H9 (cell line): ENCODE measurements around the gene CAMKV. TPM values are rescaled to one million over a fixed set of nuclear protein-coding genes. Genes with fewer than 3 reads are reported as not detected.

Source experiments
- DNase-seq: peaks from one replicate; pipeline ENCODE4 v3.0.0-alpha.2; 2017
- H2AFZ ChIP-seq: one replicate; pipeline ENCODE4 v1.6.1; 2013; ENCODE audit warnings: mild to moderate bottlenecking, low read length, control low read depth, moderate library complexity
- H2AK5ac ChIP-seq: 2 replicates; pipeline ENCODE4 v1.6.1; 2013; ENCODE audit warnings: low read length, control low read depth, mixed read lengths; ENCODE audit not compliant: insufficient read length
- H2BK120ac ChIP-seq: one replicate; pipeline ENCODE4 v1.6.1; 2013; ENCODE audit warnings: low read depth, mild to moderate bottlenecking, low read length, control low read depth, inconsistent platforms; ENCODE audit not compliant: poor library complexity, severe bottlenecking
- H2BK12ac ChIP-seq: 2 replicates; pipeline ENCODE4 v1.6.1; 2013; ENCODE audit warnings: low read length, control low read depth, mixed read lengths, low read depth; ENCODE audit not compliant: insufficient read length
- H2BK15ac ChIP-seq: 2 replicates; pipeline ENCODE4 v1.6.1; 2013; ENCODE audit warnings: low read depth, low read length, control low read depth
- H2BK20ac ChIP-seq: one replicate; pipeline ENCODE4 v1.6.1; 2013; ENCODE audit warnings: low read depth, mild to moderate bottlenecking, low read length, control low read depth, inconsistent platforms; ENCODE audit not compliant: poor library complexity, severe bottlenecking
- H2BK5ac ChIP-seq: 2 replicates; pipeline ENCODE4 v1.6.1; 2013; ENCODE audit warnings: low read length, control low read depth, mixed read lengths; ENCODE audit not compliant: insufficient read length
- H3K14ac ChIP-seq: 2 replicates; pipeline ENCODE4 v1.6.1; 2013; ENCODE audit warnings: low read length, control low read depth; ENCODE audit not compliant: insufficient read depth
- H3K18ac ChIP-seq: 2 replicates; pipeline ENCODE4 v1.6.1; 2013; ENCODE audit warnings: low read depth, mild to moderate bottlenecking, mixed read lengths, low read length, control low read depth; ENCODE audit not compliant: insufficient read length
- H3K23ac ChIP-seq: 2 replicates; pipeline ENCODE4 v1.6.1; 2013; ENCODE audit warnings: low read length, control low read depth, mixed read lengths, low read depth; ENCODE audit not compliant: insufficient read length
- H3K23me2 ChIP-seq: 2 replicates; pipeline ENCODE4 v1.6.1; 2013; ENCODE audit warnings: low read depth, mild to moderate bottlenecking, mixed read lengths, low read length, control low read depth; ENCODE audit not compliant: insufficient read length, poor library complexity, severe bottlenecking
- H3K27ac ChIP-seq: 2 replicates; pipeline ENCODE4 v1.5.1; 2013; ENCODE audit warnings: low read length, control low read depth, mixed read lengths, low read depth; ENCODE audit not compliant: insufficient read length
- H3K27me3 ChIP-seq: 2 replicates; pipeline ENCODE4 v1.6.1; 2013; ENCODE audit warnings: low read length, control low read depth, inconsistent platforms; ENCODE audit not compliant: insufficient read depth
- H3K4ac ChIP-seq: 2 replicates; pipeline ENCODE4 v1.6.1; 2013; ENCODE audit warnings: low read depth, mild to moderate bottlenecking, control low read depth, inconsistent platforms, low read length, moderate library complexity
- H3K4me1 ChIP-seq: 2 replicates; pipeline ENCODE4 v1.6.1; 2013; ENCODE audit warnings: low read length, control low read depth, inconsistent platforms; ENCODE audit not compliant: insufficient read depth
- H3K4me2 ChIP-seq: 2 replicates; pipeline ENCODE4 v1.6.1; 2013; ENCODE audit warnings: low read length, control low read depth, mixed read lengths; ENCODE audit not compliant: insufficient read length, insufficient read depth
- H3K56ac ChIP-seq: 2 replicates; pipeline ENCODE4 v1.6.1; 2013; ENCODE audit warnings: low read depth, mild to moderate bottlenecking, mixed read lengths, low read length, control low read depth; ENCODE audit not compliant: insufficient read length
- H3K79me1 ChIP-seq: 2 replicates; pipeline ENCODE4 v1.6.1; 2013; ENCODE audit warnings: low read depth, mild to moderate bottlenecking, moderate library complexity, low read length, control low read depth, inconsistent platforms; ENCODE audit not compliant: insufficient read depth, poor library complexity, severe bottlenecking
- H3K79me2 ChIP-seq: 2 replicates; pipeline ENCODE4 v1.6.1; 2013; ENCODE audit warnings: low read length, control low read depth, inconsistent platforms; ENCODE audit not compliant: insufficient read depth
- H3K9ac ChIP-seq: 2 replicates; pipeline ENCODE4 v1.6.1; 2013; ENCODE audit warnings: low read length, control low read depth, mixed read lengths; ENCODE audit not compliant: insufficient read length; ENCODE audit errors: extremely low read depth
- H3K9me3 ChIP-seq: one replicate; pipeline ENCODE4 v1.6.1; 2013; ENCODE audit warnings: low read depth, low read length, inconsistent platforms; ENCODE audit not compliant: control insufficient read depth
- H3T11ph ChIP-seq: one replicate; pipeline ENCODE4 v1.6.1; 2013; ENCODE audit warnings: mild to moderate bottlenecking, low read length, control low read depth, inconsistent platforms
- H4K20me1 ChIP-seq: one replicate; pipeline ENCODE4 v1.6.1; 2013; ENCODE audit not compliant: control insufficient read depth, insufficient read length, insufficient read depth
- H4K5ac ChIP-seq: 2 replicates; pipeline ENCODE4 v1.6.1; 2013; ENCODE audit warnings: low read depth, mild to moderate bottlenecking, mixed read lengths, low read length, control low read depth; ENCODE audit not compliant: insufficient read length
- H4K8ac ChIP-seq: replicated peaks from 2 replicates; pipeline ENCODE4 v1.6.1; 2013; ENCODE audit warnings: low read length, control low read depth, mixed read lengths, low read depth; ENCODE audit not compliant: insufficient read length
- H4K91ac ChIP-seq: 2 replicates; pipeline ENCODE4 v1.6.1; 2013; ENCODE audit warnings: low read depth, mild to moderate bottlenecking, moderate library complexity, mixed read lengths, low read length, control low read depth; ENCODE audit not compliant: insufficient read length
- H3K27ac Mint-ChIP-seq, 3 experiments: 2 replicates in 2 of 3; 3 replicates in 1 of 3; pipeline ENCODE4 v1.8.0; 2020 to 2021; ENCODE audit warnings: mixed read lengths in 3 of 3, mild to moderate bottlenecking in 1 of 3, moderate library complexity in 1 of 3
- H3K27me3 Mint-ChIP-seq: 2 replicates; pipeline ENCODE4 v1.8.0; 2021; ENCODE audit warnings: low read depth, mild to moderate bottlenecking, moderate library complexity, mixed read lengths
- H3K36me3 Mint-ChIP-seq, 3 experiments: 2 replicates in 2 of 3; 3 replicates in 1 of 3; pipeline ENCODE4 v1.8.0; 2020 to 2021; ENCODE audit warnings: low read depth in 3 of 3, mixed read lengths in 3 of 3; ENCODE audit not compliant: insufficient read depth in 1 of 3
- H3K4me1 Mint-ChIP-seq, 2 experiments: 2 replicates each; pipeline ENCODE4 v1.8.0; 2020; ENCODE audit warnings: mixed read lengths in 2 of 2
- H3K4me3 Mint-ChIP-seq, 2 experiments: 2 replicates in 1 of 2; 3 replicates in 1 of 2; pipeline ENCODE4 v1.8.0; 2020 to 2021; ENCODE audit warnings: mild to moderate bottlenecking in 2 of 2, mixed read lengths in 2 of 2, moderate library complexity in 1 of 2
- H3K9me3 Mint-ChIP-seq, 2 experiments: 2 replicates in 1 of 2; 3 replicates in 1 of 2; pipeline ENCODE4 v1.8.0; 2020; ENCODE audit warnings: mild to moderate bottlenecking in 2 of 2, mixed read lengths in 2 of 2, moderate library complexity in 1 of 2
- WGBS: extraction: QIAGEN DNeasy Blood & Tissue Kit; methylation state at CpG from one replicate; pipeline ENCODE4 v1.1.7; 2013; ENCODE audit warnings: missing lambda C conversion rate, low lambda C conversion rate, mixed read lengths; ENCODE audit not compliant: insufficient read length; ENCODE audit errors: extremely low coverage; 5-methylcytosine and 5-hydroxymethylcytosine counted together
- total RNA-seq: library from RNA; stranded (reverse); gene quantifications from 2 replicates; pipeline ENCODE4 v1.2.1, GENCODE V29; 2021
- TF ChIP-seq, protein P1 (sequence below): fragments of 200-600 bp; sonication (generic); conservative IDR thresholded peaks from 3 replicates; pipeline ENCODE4 v1.8.0; 2021; ENCODE audit warnings: antibody characterized with exemption, mild to moderate bottlenecking

Gene CAMKV
- total RNA-seq, 1 experiment from 2014 or later, result 54.2 TPM

DNA sequence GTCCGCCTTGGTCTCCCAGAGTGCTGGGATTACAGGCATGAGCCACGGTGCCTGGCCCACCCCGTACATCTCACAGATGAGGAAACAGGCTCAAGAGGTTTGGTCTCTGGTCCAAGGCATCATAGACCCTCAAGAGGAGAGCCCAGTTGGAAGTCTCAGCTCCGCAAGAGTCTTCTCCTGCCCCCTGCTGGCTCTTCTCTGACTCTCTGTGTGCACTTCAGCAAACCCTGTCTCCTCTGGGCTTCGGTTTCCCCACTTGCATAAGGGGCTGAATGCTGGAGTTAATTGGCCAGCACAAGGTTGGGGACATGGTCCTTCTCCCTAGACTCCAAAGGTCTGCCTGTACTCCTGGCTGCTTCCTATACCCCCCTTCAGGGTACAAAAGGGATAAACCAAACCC is 30.1 kb upstream of the CAMKV start:
- Mint-ChIP-seq H3K27ac (no peak overlapping the region), H3K9me3 (no peaks in the 10 kb centered on the region; a peak in 1 of 5 replicates), H3K4me3 (no peak overlapping the region), H3K4me1 (peaks cover 8 to 20% of the 10 kb centered on the region in 2 experiments), H3K36me3 (peaks cover 0 to 5% (median 3%) of the 10 kb centered on the region in 3 experiments; a peak in 3 of 7 replicates), H3K27me3 (no peaks in the 10 kb centered on the region)
- no peak overlapping the region for H2AK5ac ChIP-seq
- H4K8ac ChIP-seq, result no peak overlapping the region
- H4K20me1 ChIP-seq, result peaks cover 5% of the 10 kb centered on the region
- no peak overlapping the region for H2BK5ac ChIP-seq
- no peak overlapping the region for H3K4me2 ChIP-seq
- H3K27ac ChIP-seq, result no peak overlapping the region
- no peaks in the 10 kb centered on the region for H3K79me1 ChIP-seq
- no peak overlapping the region for H2BK20ac ChIP-seq
- no peak overlapping the region for H3K56ac ChIP-seq
- no peaks in the 10 kb centered on the region for H3K9me3 ChIP-seq
- H4K5ac ChIP-seq, result no peak overlapping the region
- DNase-seq, result peak; percentile 75
- no peak overlapping the region for H2BK120ac ChIP-seq
- no peaks in the 10 kb centered on the region for H3K27me3 ChIP-seq
- no peak overlapping the region for H3K14ac ChIP-seq
- H4K91ac ChIP-seq, result no peak overlapping the region
- no peaks in the 10 kb centered on the region for H3K23me2 ChIP-seq
- no peak overlapping the region for H3K4ac ChIP-seq
- no peak overlapping the region for H3T11ph ChIP-seq
- H2AFZ ChIP-seq, result no peak overlapping the region
- TF ChIP-seq, protein P1, sequence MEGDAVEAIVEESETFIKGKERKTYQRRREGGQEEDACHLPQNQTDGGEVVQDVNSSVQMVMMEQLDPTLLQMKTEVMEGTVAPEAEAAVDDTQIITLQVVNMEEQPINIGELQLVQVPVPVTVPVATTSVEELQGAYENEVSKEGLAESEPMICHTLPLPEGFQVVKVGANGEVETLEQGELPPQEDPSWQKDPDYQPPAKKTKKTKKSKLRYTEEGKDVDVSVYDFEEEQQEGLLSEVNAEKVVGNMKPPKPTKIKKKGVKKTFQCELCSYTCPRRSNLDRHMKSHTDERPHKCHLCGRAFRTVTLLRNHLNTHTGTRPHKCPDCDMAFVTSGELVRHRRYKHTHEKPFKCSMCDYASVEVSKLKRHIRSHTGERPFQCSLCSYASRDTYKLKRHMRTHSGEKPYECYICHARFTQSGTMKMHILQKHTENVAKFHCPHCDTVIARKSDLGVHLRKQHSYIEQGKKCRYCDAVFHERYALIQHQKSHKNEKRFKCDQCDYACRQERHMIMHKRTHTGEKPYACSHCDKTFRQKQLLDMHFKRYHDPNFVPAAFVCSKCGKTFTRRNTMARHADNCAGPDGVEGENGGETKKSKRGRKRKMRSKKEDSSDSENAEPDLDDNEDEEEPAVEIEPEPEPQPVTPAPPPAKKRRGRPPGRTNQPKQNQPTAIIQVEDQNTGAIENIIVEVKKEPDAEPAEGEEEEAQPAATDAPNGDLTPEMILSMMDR, result peak; percentile 67
- no peak overlapping the region for H3K18ac ChIP-seq
- H3K9ac ChIP-seq, result no peak overlapping the region
- no peak overlapping the region for H3K23ac ChIP-seq
- no peak overlapping the region for H2BK12ac ChIP-seq
- no peaks in the 10 kb centered on the region; the same call in 1 of the 2 replicates for H3K4me1 ChIP-seq
- no peaks in the 10 kb centered on the region for H3K79me2 ChIP-seq
- no peak overlapping the region for H2BK15ac ChIP-seq
- no CpG with 5 or more reads among the region's 5 CpGs for WGBS
